Adrenal gland (tissue), 5 donors: Measurements from ENCODE around the gene ANKRD49.

Source experiments
- CTCF ChIP-seq, 6 experiments: fragments of 450-650 bp in 4 of 6; fragments of 200-600 bp in 2 of 6; sonication (generic) in 1 of 6; IDR thresholded peaks; 1 replicate in 5 of 6; 2 replicates in 1 of 6; pipeline versions ENCODE4 v1.5.1 to v1.8.0; 2016 to 2021; ENCODE audit warnings: antibody characterized with exemption in 6 of 6, mild to moderate bottlenecking in 2 of 6, moderate library complexity in 1 of 6
- POLR2A ChIP-seq, 2 donors: fragments of 450-650 bp; IDR thresholded peaks; one replicate each; pipeline ENCODE4 v1.6.1; 2017; ENCODE audit warnings: antibody characterized with exemption in 2 of 2, mild to moderate bottlenecking in 2 of 2, moderate library complexity in 1 of 2
- donor health status: DM: no; HTN: no; CAD: no.

- no peak for TF ChIP-seq CTCF (IDR thresholded peaks at IDR 0.05)
- no peak for TF ChIP-seq POLR2A (IDR thresholded peaks at IDR 0.05)
These were observed 30.6 kb downstream of the ANKRD49 start for GRCh38 chr11:94524341-94524740.
